Suprapubic skin (tissue), 4 donors: Measurements from ENCODE around the gene KCNG2. TPM values are rescaled to one million over a fixed set of nuclear protein-coding genes. Genes with fewer than 3 reads are reported as not detected.

Source experiments
- DNase-seq, 2 donors: peaks; one replicate each; pipeline ENCODE4 v3.0.0-alpha.2; 2019; ENCODE audit warnings: low spot score in 2 of 2
- H3K27ac ChIP-seq: fragments of 200-600 bp; sonication (generic); one replicate; pipeline ENCODE4 v1.5.1; 2019
- H3K27me3 ChIP-seq: fragments of 200-600 bp; sonication (generic); one replicate; pipeline ENCODE4 v1.5.1; 2019
- H3K36me3 ChIP-seq: fragments of 200-600 bp; sonication (generic); one replicate; pipeline ENCODE4 v1.5.1; 2019
- H3K4me1 ChIP-seq: fragments of 200-600 bp; sonication (generic); one replicate; pipeline ENCODE4 v1.5.1; 2019
- H3K4me3 ChIP-seq: fragments of 200-600 bp; sonication (generic); one replicate; pipeline ENCODE4 v1.5.1; 2019; ENCODE audit warnings: mild to moderate bottlenecking
- H3K9me3 ChIP-seq: fragments of 200-600 bp; sonication (generic); one replicate; pipeline ENCODE4 v1.5.1; 2019
- CTCF ChIP-seq, 2 donors: fragments of 200-600 bp in 1 of 2; fragments of 450-650 bp in 1 of 2; sonication (generic) in 1 of 2; IDR thresholded peaks; one replicate each; pipeline ENCODE4 v1.5.1; 2016 to 2019; ENCODE audit warnings: antibody characterized with exemption in 2 of 2, mild to moderate bottlenecking in 1 of 2, moderate library complexity in 1 of 2
- EP300 ChIP-seq: sonication (generic); formaldehyde crosslinking; IDR thresholded peaks from one replicate; pipeline ENCODE4 v1.6.1; 2017; ENCODE audit warnings: antibody characterized with exemption
- POLR2A ChIP-seq, 2 donors: fragments of 450-650 bp; IDR thresholded peaks; one replicate each; pipeline ENCODE4 v1.6.1; 2017; ENCODE audit warnings: antibody characterized with exemption in 2 of 2, mild to moderate bottlenecking in 2 of 2, moderate library complexity in 2 of 2
- POLR2AphosphoS5 ChIP-seq, 3 donors: sonication (generic); formaldehyde crosslinking; IDR thresholded peaks; one replicate each; pipeline ENCODE4 v1.6.1; 2017; ENCODE audit warnings: antibody characterized with exemption in 3 of 3
- WGBS: methylation state at CpG from one replicate; pipeline ENCODE4 v1.1.5; 2018; 5-methylcytosine and 5-hydroxymethylcytosine counted together
- total RNA-seq, 4 donors: library from RNA; depleted of rRNA; stranded (reverse); fragments of >200 nt; gene quantifications; one replicate each; pipeline ENCODE4 v1.1.0, GENCODE V29; 2016

KCNG2 gene
- total RNA-seq, 4 donors from 2014 or later = not detected

GRCh38 chr18:79786786-79787526, 10.8 kb upstream of the KCNG2 start:
- Histone ChIP-seq H3K4me3 (no peak overlapping the region), H3K27ac (no peak overlapping the region), H3K4me1 (peaks cover 26% of the 10 kb centered on the region), H3K9me3 (no peaks in the 10 kb centered on the region), H3K27me3 (peaks cover 85% of the 10 kb centered on the region), H3K36me3 (no peaks in the 10 kb centered on the region)
- WGBS = 88% methylated on average over 22 of the region's 22 CpGs
- no peak for DNase-seq
- TF ChIP-seq CTCF (IDR thresholded peaks at IDR 0.05) = no peak
- TF ChIP-seq POLR2AphosphoS5 (IDR thresholded peaks at IDR 0.05) = no peak
- no peak for TF ChIP-seq POLR2A (IDR thresholded peaks at IDR 0.05)
- TF ChIP-seq EP300 = no peak

GRCh38 chr18:79787527-79787864, 10.2 kb upstream of the KCNG2 start:
- Histone ChIP-seq H3K36me3 (no peaks in the 10 kb centered on the region), H3K4me1 (peaks cover 29% of the 10 kb centered on the region), H3K27ac (no peak overlapping the region), H3K27me3 (peaks cover 86% of the 10 kb centered on the region), H3K4me3 (peak overlapping the region; percentile 40), H3K9me3 (no peaks in the 10 kb centered on the region)
- 83% methylated on average over 16 of the region's 16 CpGs for WGBS
- no peak for DNase-seq
- TF ChIP-seq CTCF (IDR thresholded peaks at IDR 0.05) (no peak), POLR2AphosphoS5 (IDR thresholded peaks at IDR 0.05) (no peak), EP300 (no peak), POLR2A (IDR thresholded peaks at IDR 0.05) (no peak)

GRCh38 chr18:79787865-79788733, 9.6 kb upstream of the KCNG2 start:
- peaks cover 81% of the 10 kb centered on the region for H3K27me3 ChIP-seq
- H3K36me3 ChIP-seq = no peaks in the 10 kb centered on the region
- no peaks in the 10 kb centered on the region for H3K9me3 ChIP-seq
- peak overlapping the region; percentile 40 for H3K4me3 ChIP-seq
- no peak for DNase-seq
- no peak overlapping the region for H3K27ac ChIP-seq
- 14% methylated on average over 14 of the region's 106 CpGs for WGBS
- peaks cover 29% of the 10 kb centered on the region for H3K4me1 ChIP-seq
- TF ChIP-seq EP300 = no peak
- no peak for TF ChIP-seq CTCF (IDR thresholded peaks at IDR 0.05)
- no peak for TF ChIP-seq POLR2AphosphoS5 (IDR thresholded peaks at IDR 0.05)
- TF ChIP-seq POLR2A (IDR thresholded peaks at IDR 0.05) = no peak

- no peaks in the 10 kb centered on the region for H3K36me3 ChIP-seq
- H3K27me3 ChIP-seq = peaks cover 78% of the 10 kb centered on the region
- WGBS = 88% methylated on average over 3 of the region's 27 CpGs
- H3K4me1 ChIP-seq = peaks cover 29% of the 10 kb centered on the region
- no peaks in the 10 kb centered on the region for H3K9me3 ChIP-seq
- no peak overlapping the region for H3K27ac ChIP-seq
- TF ChIP-seq POLR2AphosphoS5 (IDR thresholded peaks at IDR 0.05) (no peak), POLR2A (IDR thresholded peaks at IDR 0.05) (no peak), EP300 (no peak), CTCF (IDR thresholded peaks at IDR 0.05) (no peak)
- no peak overlapping the region for H3K4me3 ChIP-seq
- DNase-seq = no peak
Observed at GRCh38 chr18:79788734-79789085, 9.0 kb upstream of the KCNG2 start.
